K562 (cell line): ENCODE results near the gene VWF. TPM values are rescaled to one million over a fixed set of nuclear protein-coding genes. Genes with fewer than 3 reads are reported as not detected.
"Not testable (repeated sequence)": the region's sequence is repeated elsewhere in the genome, so short reads cannot be mapped to it uniquely, and the experiment has no call there.

Source experiments
- ATAC-seq: fragments of 200-7000 bp; cut with Tn5 transposase; 3 replicates; pipeline ENCODE4 v1.9.1; 2020; ENCODE audit warnings: moderate library complexity
- BruUV-seq: library from RNA; stranded (reverse); fragments of 400-500 nt; replicated peaks from 2 replicates; lab custom pipeline; 2021; lab: Mats Ljungman, UMichigan
- CTCF ChIA-PET: fragments of 300-600 bp; formaldehyde crosslinking; extraction: SDS; loops from one replicate; lab custom pipeline; 2021; ENCODE audit warnings: low intra/inter-chr PET ratio; lab: Yijun Ruan, JAX
- POLR2A ChIA-PET: fragments of 300-600, 350-650 bp; sonication (Branson Sonifier 250); formaldehyde crosslinking; extraction: SDS; loops from one replicate; lab custom pipeline; 2021; ENCODE audit warnings: antibody characterized with exemption, inconsistent platforms; lab: Yijun Ruan, JAX
- DNase-seq, 4 experiments: peaks; one replicate each; pipeline versions ENCODE4 v3.0.0 to v3.0.0-alpha.2; 2011 to 2018; ENCODE audit warnings: low spot score in 3 of 4, mixed read lengths in 3 of 4; ENCODE audit errors: extremely low read depth in 1 of 4
- FAIRE-seq: peaks from 2 replicates; lab custom pipeline; 2011; peaks lifted over from hg19 to GRCh38; lab: Jason Lieb, UNC
- H2AFZ ChIP-seq: 2 replicates; pipeline ENCODE4 v1.6.0; 2011; ENCODE audit warnings: low read depth, low read length, control low read depth, inconsistent platforms
- H3K27ac ChIP-seq: fragments of 200-600 bp; 3 replicates; pipeline ENCODE4 v1.8.0; 2011; ENCODE audit warnings: low read depth, mild to moderate bottlenecking, control low read depth, inconsistent platforms, low read length, moderate library complexity, mixed read lengths; ENCODE audit errors: extremely low read depth
- H3K27me3 ChIP-seq, 2 experiments: fragments of 300-600 bp in 1 of 2; 2 replicates in 1 of 2; 3 replicates in 1 of 2; pipeline versions ENCODE4 v1.6.0 to v1.8.0; 2011; ENCODE audit warnings: inconsistent platforms in 2 of 2, low read length in 2 of 2, mild to moderate bottlenecking in 1 of 2, mixed read lengths in 1 of 2, moderate library complexity in 1 of 2; ENCODE audit not compliant: control insufficient read depth in 2 of 2, insufficient read depth in 2 of 2
- H3K36me3 ChIP-seq: fragments of 300-600 bp; 3 replicates; pipeline ENCODE4 v1.8.0; 2011; ENCODE audit warnings: mild to moderate bottlenecking, low read length, inconsistent platforms; ENCODE audit not compliant: control insufficient read depth, insufficient read depth
- H3K4me1 ChIP-seq, 2 experiments: fragments of 200-600 bp in 1 of 2; replicated peaks in 1 of 2; 2 replicates in 1 of 2; 3 replicates in 1 of 2; pipeline versions ENCODE4 v1.5.1 to v1.8.0; 2011; ENCODE audit warnings: inconsistent platforms in 2 of 2, low read length in 2 of 2, mild to moderate bottlenecking in 1 of 2, mixed read lengths in 1 of 2, moderate library complexity in 1 of 2; ENCODE audit not compliant: control insufficient read depth in 2 of 2, insufficient read depth in 2 of 2
- H3K4me2 ChIP-seq: 2 replicates; pipeline ENCODE4 v1.6.1; 2011; ENCODE audit warnings: low read length, control low read depth, inconsistent platforms, mixed read lengths; ENCODE audit not compliant: insufficient read depth
- H3K4me3 ChIP-seq: fragments of 200-600 bp; sonication (generic), shearing (Covaris generic); 2 replicates; pipeline ENCODE4 v1.5.1; 2016; ENCODE audit warnings: control low read depth, inconsistent platforms
- H3K79me2 ChIP-seq: fragments of 200-600 bp; 3 replicates; pipeline ENCODE4 v1.8.0; 2011; ENCODE audit warnings: low read length, inconsistent platforms; ENCODE audit not compliant: control insufficient read depth, insufficient read depth
- H3K9ac ChIP-seq, 2 experiments: 2 replicates each; pipeline versions ENCODE4 v1.6.0 to v1.6.1; 2011; ENCODE audit warnings: low read depth in 2 of 2, low read length in 2 of 2, control low read depth in 1 of 2, inconsistent platforms in 1 of 2, mild to moderate bottlenecking in 1 of 2, mixed read lengths in 1 of 2; ENCODE audit not compliant: insufficient read depth in 1 of 2
- H3K9me1 ChIP-seq: one replicate; pipeline ENCODE4 v1.6.0; 2011; ENCODE audit warnings: inconsistent platforms, mild to moderate bottlenecking, low read length, moderate library complexity; ENCODE audit not compliant: control insufficient read depth, insufficient read depth
- H3K9me3 ChIP-seq: replicated peaks from 2 replicates; pipeline ENCODE4 v1.5.1; 2011; ENCODE audit warnings: low read depth, low read length, inconsistent platforms; ENCODE audit not compliant: control insufficient read depth, insufficient read depth
- H4K20me1 ChIP-seq: replicated peaks from 2 replicates; pipeline ENCODE4 v1.6.1; 2011; ENCODE audit warnings: low read length, inconsistent platforms, mixed read lengths; ENCODE audit not compliant: control insufficient read depth, insufficient read depth
- FOXP1 ChIP-seq: sonication (generic); formaldehyde crosslinking; IDR thresholded peaks from 2 replicates; pipeline ENCODE4 v1.8.0; 2022; ENCODE audit warnings: mild to moderate bottlenecking, missing genetic modification reagents
- MTA3 ChIP-seq: fragments of 450-650 bp; formaldehyde crosslinking; IDR thresholded peaks from 2 replicates; pipeline ENCODE4 v1.6.1; 2017; ENCODE audit warnings: mild to moderate bottlenecking, borderline replicate concordance
- NFYB ChIP-seq: IDR thresholded peaks from 2 replicates; pipeline ENCODE4 v1.6.1; 2011; ENCODE audit warnings: mild to moderate bottlenecking, moderate library complexity; ENCODE audit not compliant: insufficient read length; ENCODE audit errors: extremely low read depth
- PML ChIP-seq: IDR thresholded peaks from 2 replicates; pipeline ENCODE4 v1.6.1; 2012; ENCODE audit warnings: low read length, inconsistent platforms
- POLR2A ChIP-seq: fragments of 450-650 bp; conservative IDR thresholded peaks from 2 replicates; pipeline ENCODE4 v1.6.1; 2016
- POLR2G ChIP-seq: fragments of 200-400 bp; formaldehyde crosslinking; IDR thresholded peaks from 2 replicates; pipeline ENCODE4 v1.6.1; 2017; ENCODE audit warnings: low read depth, mild to moderate bottlenecking, antibody characterized with exemption, low read length, moderate library complexity
- POLR2H ChIP-seq: IDR thresholded peaks from 2 replicates; pipeline ENCODE4 v1.6.1; 2016; ENCODE audit warnings: missing genetic modification characterization, low read depth, mild to moderate bottlenecking, control low read depth, missing compliant biosample characterization, moderate library complexity
- RAD51 ChIP-seq: fragments of 450-650 bp; IDR thresholded peaks from 2 replicates; pipeline ENCODE4 v1.7.1; 2016; ENCODE audit warnings: low read depth, mild to moderate bottlenecking, borderline replicate concordance
- RBFOX2 ChIP-seq: fragments of 200-400 bp; formaldehyde crosslinking; IDR thresholded peaks from 2 replicates; pipeline ENCODE4 v1.6.1; 2017; ENCODE audit warnings: low read depth, mild to moderate bottlenecking, low read length, moderate library complexity
- SREBF1 ChIP-seq: fragments of 150-350 bp; IDR thresholded peaks from 2 replicates; pipeline ENCODE4 v1.6.1; 2014; ENCODE audit warnings: antibody characterized with exemption, low read depth, low read length, borderline replicate concordance
- SUPT5H ChIP-seq: fragments of 450-650 bp; IDR thresholded peaks from 2 replicates; pipeline ENCODE4 v1.6.1; 2016
- THRAP3 ChIP-seq: fragments of 450-650 bp; IDR thresholded peaks from 2 replicates; pipeline ENCODE4 v1.6.1; 2016; ENCODE audit warnings: mild to moderate bottlenecking, inconsistent platforms, borderline replicate concordance
- WGBS: fragments of 100-300 bp; shearing (Covaris generic); methylation state at CpG from one replicate; pipeline ENCODE4 v1.1.6; 2016; ENCODE audit warnings: low coverage, mixed read lengths; ENCODE audit not compliant: insufficient coverage; ENCODE audit errors: missing lambda C conversion rate; 5-methylcytosine and 5-hydroxymethylcytosine counted together
- in situ Hi-C: fragments of 300-500 bp; cut with MboI; formaldehyde crosslinking; loops from 4 replicates; pipeline ENCODE4 v1.15.0; 2018; ENCODE audit warnings: inconsistent platforms, mixed read lengths
- intact Hi-C: fragments of 100-400 bp; cut with micrococcal nuclease; formaldehyde crosslinking; loops from 2 replicates; pipeline ENCODE4 v1.14.2; 2022
- polyA plus RNA-seq, 8 experiments: library from polyadenylated mRNA; depleted of rRNA in 4 of 8; stranded (reverse) in 5 of 8; unstranded in 3 of 8; fragments of >200 nt; fragmentation: Nextera tagmentation in 2 of 8; fragmentation: Illumina TruSeq in 1 of 8; extraction: Ambion mirVana in 2 of 8; extraction: Trizol in 1 of 8; gene quantifications; 2 replicates each; pipeline versions ENCODE4 v1.2.1 to v1.2.3, GENCODE V29; 2011 to 2014; ENCODE audit warnings: inconsistent platforms in 1 of 8, missing spikeins in 1 of 8
- total RNA-seq, 7 experiments: library from RNA; depleted of rRNA in 6 of 7; stranded (reverse); fragments of >200 nt in 6 of 7; fragmentation: Illumina TruSeq in 2 of 7; extraction: Trizol in 2 of 7; gene quantifications; 2 replicates each; pipeline versions ENCODE4 v1.2.1 to v1.2.3, GENCODE V29; 2011 to 2021; ENCODE audit warnings: low replicate concordance in 1 of 7
- TF ChIP-seq, protein P1 (sequence below): sonication (generic); formaldehyde crosslinking; IDR thresholded peaks from 2 replicates; pipeline ENCODE4 v1.8.0; 2022; ENCODE audit warnings: mild to moderate bottlenecking, missing genetic modification reagents, borderline replicate concordance
- TF ChIP-seq, protein P2 (sequence below): fragments of 450-650 bp; IDR thresholded peaks from 2 replicates; pipeline ENCODE4 v1.6.1; 2016; ENCODE audit warnings: low read depth, mild to moderate bottlenecking, moderate library complexity
- TF ChIP-seq, protein P3 (sequence below), 2 experiments: fragments of 450-650 bp; IDR thresholded peaks; 2 replicates each; pipeline ENCODE4 v1.6.1; 2016

Gene VWF
- total and polyA plus RNA-seq, 9 of the 15 experiments (the other 6 are each of a cell fraction or from before 2014, with no cell fraction given) = 0.53 TPM; not detected in 8

DNA sequence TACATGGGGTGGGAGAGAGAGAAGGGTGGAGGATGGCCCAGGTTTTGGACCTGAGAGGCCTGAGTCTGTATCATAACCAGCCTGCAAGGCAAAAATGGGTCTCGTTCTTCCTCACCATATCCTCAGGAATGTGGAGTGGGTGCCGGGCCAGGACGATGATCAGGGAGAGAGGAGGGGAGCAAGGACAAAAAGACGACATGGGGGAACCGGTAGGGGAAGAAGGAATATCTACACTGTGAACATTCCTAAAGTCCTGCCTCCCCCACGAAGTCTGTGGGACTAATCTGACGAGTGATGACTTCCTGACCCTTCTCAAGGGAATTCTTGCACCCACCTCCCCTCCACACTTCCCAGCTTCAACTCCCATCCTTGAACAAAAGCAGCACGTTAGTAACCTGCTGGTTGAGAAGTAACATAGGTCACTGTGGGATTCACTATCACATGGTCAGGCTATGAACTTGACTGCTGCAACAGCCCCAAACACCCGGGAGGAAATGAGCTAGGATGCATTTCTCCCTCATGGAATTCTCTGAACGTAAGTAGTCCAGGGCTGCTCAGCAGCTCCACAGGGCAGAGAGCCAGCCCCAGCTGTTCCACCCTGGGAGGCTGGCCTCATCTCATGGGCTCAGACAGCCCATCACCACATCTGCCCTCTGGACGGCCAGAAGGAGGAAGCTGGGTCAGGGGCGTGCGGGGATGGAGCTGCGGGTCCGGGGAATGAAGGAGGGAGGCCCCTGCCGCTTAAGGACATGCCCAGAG, 36.8 kb upstream of the VWF start (continued):
- TF ChIP-seq, protein P1, sequence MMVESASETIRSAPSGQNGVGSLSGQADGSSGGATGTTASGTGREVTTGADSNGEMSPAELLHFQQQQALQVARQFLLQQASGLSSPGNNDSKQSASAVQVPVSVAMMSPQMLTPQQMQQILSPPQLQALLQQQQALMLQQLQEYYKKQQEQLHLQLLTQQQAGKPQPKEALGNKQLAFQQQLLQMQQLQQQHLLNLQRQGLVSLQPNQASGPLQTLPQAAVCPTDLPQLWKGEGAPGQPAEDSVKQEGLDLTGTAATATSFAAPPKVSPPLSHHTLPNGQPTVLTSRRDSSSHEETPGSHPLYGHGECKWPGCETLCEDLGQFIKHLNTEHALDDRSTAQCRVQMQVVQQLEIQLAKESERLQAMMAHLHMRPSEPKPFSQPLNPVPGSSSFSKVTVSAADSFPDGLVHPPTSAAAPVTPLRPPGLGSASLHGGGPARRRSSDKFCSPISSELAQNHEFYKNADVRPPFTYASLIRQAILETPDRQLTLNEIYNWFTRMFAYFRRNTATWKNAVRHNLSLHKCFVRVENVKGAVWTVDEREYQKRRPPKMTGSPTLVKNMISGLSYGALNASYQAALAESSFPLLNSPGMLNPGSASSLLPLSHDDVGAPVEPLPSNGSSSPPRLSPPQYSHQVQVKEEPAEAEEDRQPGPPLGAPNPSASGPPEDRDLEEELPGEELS (CRISPR knock-in tag) = no peak
- TF ChIP-seq FOXP1 (CRISPR knock-in tag) = no peak
- TF ChIP-seq, protein P2, sequence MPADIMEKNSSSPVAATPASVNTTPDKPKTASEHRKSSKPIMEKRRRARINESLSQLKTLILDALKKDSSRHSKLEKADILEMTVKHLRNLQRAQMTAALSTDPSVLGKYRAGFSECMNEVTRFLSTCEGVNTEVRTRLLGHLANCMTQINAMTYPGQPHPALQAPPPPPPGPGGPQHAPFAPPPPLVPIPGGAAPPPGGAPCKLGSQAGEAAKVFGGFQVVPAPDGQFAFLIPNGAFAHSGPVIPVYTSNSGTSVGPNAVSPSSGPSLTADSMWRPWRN = no peak
- no peak for TF ChIP-seq RAD51
- TF ChIP-seq, all 486 proteins: peak for 2

DNA sequence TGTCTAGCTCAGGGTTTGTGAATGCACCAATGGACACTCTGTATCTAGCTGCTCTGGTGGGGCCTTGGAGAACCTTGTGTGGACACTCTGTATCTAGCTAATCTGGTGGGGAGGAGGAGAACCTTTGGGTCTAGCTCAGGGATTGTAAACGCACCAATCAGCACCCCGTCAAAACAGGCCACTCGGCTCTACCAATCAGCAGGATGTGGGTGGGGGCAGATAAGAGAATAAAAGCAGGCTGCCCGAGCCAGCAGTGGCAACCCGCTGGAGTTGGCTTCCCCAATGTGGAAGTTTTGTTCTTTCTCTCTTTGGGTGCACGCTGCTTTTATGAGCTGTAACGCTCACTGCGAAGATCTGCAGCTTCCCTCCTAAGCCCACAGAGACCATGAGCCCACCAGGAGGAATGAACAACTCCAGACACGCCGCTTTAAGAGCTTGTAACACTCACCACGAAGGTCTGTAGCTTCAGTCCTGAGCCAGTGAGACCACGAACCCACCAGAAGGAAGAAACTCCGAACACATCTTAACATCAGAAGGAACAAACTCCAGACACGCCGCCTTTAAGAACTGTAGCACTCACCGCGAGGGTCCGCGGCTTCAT, 35.7 kb upstream of the VWF start:
- H4K20me1 ChIP-seq, H3K9me3 ChIP-seq, intact Hi-C loops, H3K4me2 ChIP-seq, H3K27me3 ChIP-seq, H3K9me1 ChIP-seq, ATAC-seq, H3K36me3 ChIP-seq, BruUV-seq, H3K27ac ChIP-seq, H2AFZ ChIP-seq, CTCF ChIA-PET, FAIRE-seq, H3K79me2 ChIP-seq, H3K4me3 ChIP-seq, H3K9ac ChIP-seq, in situ Hi-C loops: not testable (repeated sequence)
- H3K4me1 ChIP-seq = peaks cover 0 to 16% of the 10 kb centered on the region in 2 experiments; a peak in 4 of 5 replicates
- TF ChIP-seq POLR2A (peak; percentile 85), SUPT5H (peak; percentile 65), POLR2H (tag) (peak; percentile 74), MTA3 (peak; percentile 80; the same call in 1 of the 2 replicates), POLR2G (peak; percentile 33; the same call in 1 of the 2 replicates), PML (0 out of 2 replicates have a peak, but pooled peaks have one; percentile 42), RBFOX2 (peak; percentile 50; the same call in 1 of the 2 replicates), SREBF1 (peak; percentile 95), NFYB (peak; percentile 65), THRAP3 (0 out of 2 replicates have a peak, but pooled peaks have one; percentile 22)
- TF ChIP-seq, protein P3, sequence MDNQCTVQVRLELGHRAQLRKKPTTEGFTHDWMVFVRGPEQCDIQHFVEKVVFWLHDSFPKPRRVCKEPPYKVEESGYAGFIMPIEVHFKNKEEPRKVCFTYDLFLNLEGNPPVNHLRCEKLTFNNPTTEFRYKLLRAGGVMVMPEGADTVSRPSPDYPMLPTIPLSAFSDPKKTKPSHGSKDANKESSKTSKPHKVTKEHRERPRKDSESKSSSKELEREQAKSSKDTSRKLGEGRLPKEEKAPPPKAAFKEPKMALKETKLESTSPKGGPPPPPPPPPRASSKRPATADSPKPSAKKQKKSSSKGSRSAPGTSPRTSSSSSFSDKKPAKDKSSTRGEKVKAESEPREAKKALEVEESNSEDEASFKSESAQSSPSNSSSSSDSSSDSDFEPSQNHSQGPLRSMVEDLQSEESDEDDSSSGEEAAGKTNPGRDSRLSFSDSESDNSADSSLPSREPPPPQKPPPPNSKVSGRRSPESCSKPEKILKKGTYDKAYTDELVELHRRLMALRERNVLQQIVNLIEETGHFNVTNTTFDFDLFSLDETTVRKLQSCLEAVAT (IDR thresholded peaks at IDR 0.05) = peak in 1 of 2 experiments; percentile 29; a peak in 1 of 4 replicates
- DNase-seq = peak in 1 of 4 experiments; percentile 13
- POLR2A ChIA-PET = interaction anchor here (0.8 kb wide), 1 partner anchor 11 kb away, joined by 3 read pairs; no protein-coding TSS in a partner anchor
- 49% methylated on average over 14 of the region's 19 CpGs for WGBS
